ENCODE data around the gene ZNF469. TPM values are rescaled to one million over a fixed set of nuclear protein-coding genes. Genes with fewer than 3 reads are reported as not detected.

The ZNF469 gene
- polyA plus RNA-seq, 3 donors from 2014 or later: 0.11 to 0.65 TPM; not detected in 1

DNA sequence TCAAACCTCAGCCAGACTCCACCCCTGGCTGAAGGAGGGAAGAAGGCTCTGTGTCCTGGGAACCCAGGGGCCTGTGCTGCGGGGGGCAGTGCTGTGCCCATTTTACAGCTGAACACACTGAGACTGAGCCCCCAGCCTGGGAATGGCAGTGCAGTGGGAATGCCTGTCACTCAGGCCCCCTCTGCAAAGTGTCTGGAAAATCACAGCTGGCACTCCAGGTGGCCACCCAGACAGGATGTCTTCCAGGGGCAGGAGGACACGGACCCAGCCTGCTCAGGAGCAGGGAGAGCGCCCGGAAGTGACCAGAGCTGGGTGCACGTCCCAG is 32.6 kb downstream of the ZNF469 start:
- H3K4me3 Mint-ChIP-seq: no peak overlapping the region
- no peak overlapping the region for H3K27ac Mint-ChIP-seq
- H3K4me1 Mint-ChIP-seq: no peaks in the 10 kb centered on the region

GRCh38 chr16:88415713-88416323 is 33.1 kb downstream of the ZNF469 start:
- Mint-ChIP-seq H3K4me1 (no peaks in the 10 kb centered on the region), H3K27me3 (ENCODE audit: low read depth in 3 of 3) (peaks cover 0 to 3% (median 1%) of the 10 kb centered on the region in 3 donors), H3K36me3 (no peaks in the 10 kb centered on the region), H3K27ac (no peak overlapping the region), H3K9me3 (no peaks in the 10 kb centered on the region), H3K4me3 (no peak overlapping the region)
- no peak for DNase-seq

More for the DNA sequence above, 32.6 kb downstream of the ZNF469 start:
- H3K27me3 Mint-ChIP-seq (ENCODE audit: low read depth in 3 of 3): peaks cover 0 to 3% (median 1%) of the 10 kb centered on the region in 3 donors
- no peaks in the 10 kb centered on the region for H3K36me3 Mint-ChIP-seq
- no peaks in the 10 kb centered on the region for H3K9me3 Mint-ChIP-seq
- DNase-seq: no peak

- no peak overlapping the region for H3K27ac Mint-ChIP-seq
- DNase-seq: no peak
- H3K4me3 Mint-ChIP-seq: no peak overlapping the region
- no peaks in the 10 kb centered on the region for H3K36me3 Mint-ChIP-seq
- H3K4me1 Mint-ChIP-seq: no peaks in the 10 kb centered on the region
- H3K27me3 Mint-ChIP-seq (ENCODE audit: low read depth in 3 of 3): peaks cover 0 to 2% (median 1%) of the 10 kb centered on the region in 3 donors
- H3K9me3 Mint-ChIP-seq: no peaks in the 10 kb centered on the region
Observed at GRCh38 chr16:88416686-88417085, 33.9 kb downstream of the ZNF469 start.

DNA sequence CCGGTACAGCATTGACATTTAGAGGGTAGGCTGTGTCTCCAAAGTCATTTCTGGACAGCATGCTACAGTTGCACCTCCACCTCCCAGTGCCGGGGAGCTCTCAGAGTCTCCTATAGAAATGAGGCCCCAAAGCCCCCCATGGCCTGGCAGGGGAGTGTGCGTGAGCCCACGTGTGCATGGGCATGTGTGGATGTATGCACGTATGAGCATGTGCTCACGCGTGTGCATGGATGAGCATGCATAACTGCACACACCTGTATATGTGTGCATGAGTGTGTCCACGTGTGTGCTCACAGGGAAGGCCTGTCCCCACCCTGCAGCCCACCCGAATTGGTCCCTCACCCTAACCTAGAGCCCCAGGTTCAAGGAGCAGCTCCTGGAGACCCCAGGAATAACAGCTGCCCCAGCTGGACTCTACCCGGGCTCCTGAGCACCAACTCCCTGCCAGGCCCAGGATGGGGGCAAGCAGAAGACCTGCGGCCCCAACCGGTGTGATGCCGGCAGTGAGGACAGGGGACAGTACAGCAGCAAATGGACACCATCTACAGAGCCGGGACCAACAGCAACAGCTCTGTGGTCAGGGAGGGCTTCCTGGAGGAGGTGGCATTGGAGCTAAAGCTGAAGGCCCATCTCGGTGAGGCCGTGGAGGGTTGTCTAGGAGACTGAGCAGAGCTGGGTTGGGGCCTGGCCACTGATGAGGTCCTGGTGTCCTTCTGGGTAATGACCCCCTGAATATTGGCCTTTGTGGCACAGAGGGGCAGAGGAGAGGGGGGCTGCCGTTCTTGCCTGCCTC is 35.1 kb downstream of the ZNF469 start:
- Mint-ChIP-seq H3K4me1 (no peaks in the 10 kb centered on the region), H3K27ac (no peak overlapping the region), H3K9me3 (no peaks in the 10 kb centered on the region), H3K36me3 (no peaks in the 10 kb centered on the region), H3K27me3 (ENCODE audit: low read depth in 3 of 3) (peaks cover 0 to 4% (median 2%) of the 10 kb centered on the region in 3 donors), H3K4me3 (no peak overlapping the region)
- DNase-seq: no peak

- Mint-ChIP-seq H3K4me3 (no peak overlapping the region), H3K27me3 (ENCODE audit: low read depth in 3 of 3) (peaks cover 2 to 4% (median 2%) of the 10 kb centered on the region in 3 donors), H3K4me1 (no peaks in the 10 kb centered on the region), H3K9me3 (no peaks in the 10 kb centered on the region), H3K27ac (no peak overlapping the region), H3K36me3 (no peaks in the 10 kb centered on the region)
- DNase-seq: no peak
Observed at GRCh38 chr16:88418869-88419268, 36.1 kb downstream of the ZNF469 start.

- H3K9me3 Mint-ChIP-seq: no peaks in the 10 kb centered on the region
- DNase-seq: no peak
- peaks cover 2 to 4% (median 2%) of the 10 kb centered on the region in 3 donors for H3K27me3 Mint-ChIP-seq (ENCODE audit: low read depth in 3 of 3)
- no peaks in the 10 kb centered on the region for H3K36me3 Mint-ChIP-seq
- H3K27ac Mint-ChIP-seq: no peak overlapping the region
- peaks cover 0 to 9% of the 10 kb centered on the region in 2 donors for H3K4me1 Mint-ChIP-seq
- no peak overlapping the region for H3K4me3 Mint-ChIP-seq
Observed at GRCh38 chr16:88419790-88420189, 37.0 kb downstream of the ZNF469 start.

DNA sequence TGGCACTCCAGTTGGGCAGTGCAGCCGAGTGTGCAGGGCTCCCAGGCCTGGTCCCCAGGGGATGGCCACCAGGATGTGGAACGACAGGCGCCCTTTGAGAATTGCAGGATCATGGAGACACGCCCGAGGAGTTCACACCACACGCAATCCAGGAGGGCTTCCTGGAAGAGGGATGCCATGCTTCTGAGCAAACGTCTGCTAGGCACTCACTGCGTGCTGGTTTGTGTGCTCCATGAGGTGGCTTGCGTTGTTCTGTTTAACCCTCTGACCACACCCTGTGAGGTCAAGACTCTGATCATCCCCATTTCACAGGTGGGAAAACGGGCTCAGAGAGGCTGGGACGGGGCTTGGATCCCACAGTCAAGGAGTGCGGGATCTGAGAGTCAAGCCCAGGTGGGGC is 37.7 kb downstream of the ZNF469 start:
- no peak for DNase-seq
- Mint-ChIP-seq H3K36me3 (no peaks in the 10 kb centered on the region), H3K4me1 (peaks cover 0 to 9% of the 10 kb centered on the region in 2 donors)

GRCh38 chr16:88421301-88421700 is 38.5 kb downstream of the ZNF469 start:
- no peak overlapping the region for H3K27ac Mint-ChIP-seq
- no peak overlapping the region for H3K4me3 Mint-ChIP-seq
- H3K27me3 Mint-ChIP-seq (ENCODE audit: low read depth in 3 of 3): peaks cover 2 to 3% (median 2%) of the 10 kb centered on the region in 3 donors
- peaks cover 0 to 9% of the 10 kb centered on the region in 2 donors for H3K4me1 Mint-ChIP-seq
- DNase-seq: no peak
- no peaks in the 10 kb centered on the region for H3K9me3 Mint-ChIP-seq
- H3K36me3 Mint-ChIP-seq: no peaks in the 10 kb centered on the region

More for the DNA sequence above, 37.7 kb downstream of the ZNF469 start:
- Mint-ChIP-seq H3K27me3 (ENCODE audit: low read depth in 3 of 3) (peaks cover 2 to 4% (median 2%) of the 10 kb centered on the region in 3 donors), H3K9me3 (no peaks in the 10 kb centered on the region), H3K27ac (no peak overlapping the region), H3K4me3 (no peak overlapping the region)

GRCh38 chr16:88421871-88422433 is 39.2 kb downstream of the ZNF469 start:
- Mint-ChIP-seq H3K36me3 (no peaks in the 10 kb centered on the region), H3K4me1 (peaks cover 0 to 9% of the 10 kb centered on the region in 2 donors), H3K27ac (no peak overlapping the region), H3K4me3 (no peak overlapping the region), H3K9me3 (no peaks in the 10 kb centered on the region), H3K27me3 (ENCODE audit: low read depth in 3 of 3) (peaks cover 2 to 3% (median 2%) of the 10 kb centered on the region in 3 donors)
- DNase-seq: no peak

DNA sequence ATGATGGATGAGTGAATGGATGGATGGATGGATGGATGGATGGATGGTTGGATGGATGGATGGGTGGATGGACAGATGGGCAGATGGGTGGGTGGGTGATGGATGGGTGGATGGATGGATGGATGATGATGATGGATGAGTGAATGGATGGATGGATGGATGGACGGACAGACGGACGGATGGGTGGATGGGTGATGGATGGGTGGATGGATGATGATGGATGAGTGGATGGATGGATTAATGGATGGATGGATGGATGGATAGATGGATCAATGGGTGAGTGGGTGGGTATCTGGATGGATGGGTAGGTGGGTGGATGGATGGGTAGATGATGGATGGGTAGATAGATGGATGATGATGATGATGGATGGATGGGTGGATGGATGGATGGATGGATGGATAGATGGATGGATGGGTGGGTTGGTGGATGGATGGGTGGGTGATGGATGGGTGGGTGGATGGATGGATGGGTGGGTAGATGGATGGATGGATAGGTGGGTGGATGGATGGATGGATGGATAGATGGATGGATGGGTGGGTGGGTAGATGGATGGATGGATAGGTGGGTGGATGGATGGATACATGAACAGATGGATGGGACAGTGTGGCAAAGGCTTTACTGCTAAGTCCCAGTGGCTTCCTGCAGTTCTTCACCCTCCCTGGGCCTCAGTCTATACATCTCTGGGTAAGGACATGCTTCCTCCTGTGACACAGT is 40.1 kb downstream of the ZNF469 start:
- no peak overlapping the region for H3K4me3 Mint-ChIP-seq
- no peaks in the 10 kb centered on the region for H3K9me3 Mint-ChIP-seq
- DNase-seq: no peak
- H3K4me1 Mint-ChIP-seq: peaks cover 0 to 9% of the 10 kb centered on the region in 2 donors
- H3K27ac Mint-ChIP-seq: no peak overlapping the region
- no peaks in the 10 kb centered on the region for H3K36me3 Mint-ChIP-seq
- H3K27me3 Mint-ChIP-seq (ENCODE audit: low read depth in 3 of 3): peaks cover 1 to 3% (median 2%) of the 10 kb centered on the region in 3 donors

- no peak overlapping the region for H3K4me3 Mint-ChIP-seq
- H3K27ac Mint-ChIP-seq: no peak overlapping the region
- H3K9me3 Mint-ChIP-seq: no peaks in the 10 kb centered on the region
- DNase-seq: no peak
- H3K36me3 Mint-ChIP-seq: no peaks in the 10 kb centered on the region
- peaks cover 0 to 9% of the 10 kb centered on the region in 2 donors for H3K4me1 Mint-ChIP-seq
- H3K27me3 Mint-ChIP-seq (ENCODE audit: low read depth in 3 of 3): peaks cover 0 to 3% (median 2%) of the 10 kb centered on the region in 3 donors
Observed at GRCh38 chr16:88423448-88423850, 40.7 kb downstream of the ZNF469 start.

- no peaks in the 10 kb centered on the region for H3K36me3 Mint-ChIP-seq
- H3K27me3 Mint-ChIP-seq (ENCODE audit: low read depth in 3 of 3): peaks cover 0 to 3% (median 2%) of the 10 kb centered on the region in 3 donors
Observed at GRCh38 chr16:88424587-88425235, 42.0 kb downstream of the ZNF469 start.

DNA sequence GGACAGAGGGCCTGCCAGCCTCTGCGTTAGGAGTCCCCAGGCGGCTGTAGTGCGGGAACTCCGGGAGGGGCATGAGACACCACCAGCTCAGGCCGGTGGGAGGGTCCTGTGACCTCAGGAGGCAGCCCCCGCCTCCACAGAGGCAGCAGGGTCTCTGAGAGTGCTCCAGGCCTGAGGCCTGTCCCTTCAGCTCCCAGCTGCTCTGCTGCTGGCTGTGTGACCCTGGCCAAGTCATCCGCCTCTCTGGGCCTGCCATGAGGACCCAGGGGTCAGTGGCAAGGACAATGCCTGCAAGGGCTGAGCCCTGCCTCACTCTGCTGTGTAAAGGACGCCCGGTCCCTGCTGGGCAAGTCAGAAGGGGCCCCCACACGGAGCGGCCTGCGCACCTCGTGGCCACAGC is 43.3 kb downstream of the ZNF469 start:
- no peak overlapping the region for H3K4me3 Mint-ChIP-seq
- H3K27ac Mint-ChIP-seq: no peak overlapping the region
- H3K27me3 Mint-ChIP-seq (ENCODE audit: low read depth in 3 of 3): peaks cover 0 to 3% (median 2%) of the 10 kb centered on the region in 3 donors
- peaks cover 4 to 11% of the 10 kb centered on the region in 2 donors for H3K4me1 Mint-ChIP-seq
- H3K9me3 Mint-ChIP-seq: no peaks in the 10 kb centered on the region
- no peak for DNase-seq
- H3K36me3 Mint-ChIP-seq: no peaks in the 10 kb centered on the region

More at GRCh38 chr16:88424587-88425235, 42.0 kb downstream of the ZNF469 start:
- Mint-ChIP-seq H3K4me1 (peaks cover 0 to 9% of the 10 kb centered on the region in 2 donors), H3K9me3 (no peaks in the 10 kb centered on the region), H3K4me3 (no peak overlapping the region), H3K27ac (no peak overlapping the region)
- DNase-seq: no peak

Measured in immature natural killer cell (primary cell).